Body of pancreas (tissue), 4 donors: ENCODE results near the gene CHCHD5. TPM values are rescaled to one million over a fixed set of nuclear protein-coding genes. Genes with fewer than 3 reads are reported as not detected.
"Not testable (repeated sequence)": the region's sequence is repeated elsewhere in the genome, so short reads cannot be mapped to it uniquely, and the experiment has no call there.

Experiments
- ATAC-seq: fragments of 150-250 bp; one replicate; pipeline ENCODE4 v1.9.1; 2016
- DNase-seq, 4 donors: peaks; one replicate each; pipeline ENCODE4 v3.0.0-alpha.2; 2019
- H3K27ac ChIP-seq, 4 donors: fragments of 200-600 bp; sonication (generic); 1 replicate in 3 of 4; 2 replicates in 1 of 4; pipeline versions ENCODE4 v1.5.1 to v1.6.1; 2016 to 2019; ENCODE audit warnings: mild to moderate bottlenecking in 1 of 4, mixed read lengths in 1 of 4, moderate library complexity in 1 of 4
- H3K27me3 ChIP-seq, 2 donors: fragments of 200-600 bp; sonication (generic); one replicate each; pipeline ENCODE4 v1.6.0; 2016; ENCODE audit warnings: mild to moderate bottlenecking in 1 of 2
- H3K36me3 ChIP-seq, 2 donors: fragments of 200-600 bp; sonication (generic); replicated peaks in 1 of 2; 2 replicates each; pipeline ENCODE4 v1.5.1; 2016; ENCODE audit warnings: low read depth in 2 of 2; ENCODE audit not compliant: insufficient read depth in 1 of 2
- H3K4me1 ChIP-seq: fragments of 200-600 bp; sonication (generic); one replicate; pipeline ENCODE4 v1.6.0; 2016
- H3K4me3 ChIP-seq, 2 donors: fragments of 200-600 bp; sonication (generic); 1 replicate in 1 of 2; 2 replicates in 1 of 2; pipeline ENCODE4 v1.5.1; 2016 to 2019
- H3K9me3 ChIP-seq, 3 donors: fragments of 200-600 bp; sonication (generic); 1 replicate in 2 of 3; 2 replicates in 1 of 3; pipeline ENCODE4 v1.5.1; 2016
- POLR2A ChIP-seq, 3 donors: fragments of 450-650 bp; IDR thresholded peaks; one replicate each; pipeline ENCODE4 v1.6.1; 2016; ENCODE audit warnings: antibody characterized with exemption in 3 of 3, mild to moderate bottlenecking in 2 of 3
- WGBS, 2 donors: methylation state at CpG; one replicate each; pipeline ENCODE4 v1.1.5; 2017; 5-methylcytosine and 5-hydroxymethylcytosine counted together
- intact Hi-C: fragments of 100-400 bp; cut with DNase I; formaldehyde crosslinking; loops from one replicate; pipeline ENCODE4 v1.15.1; 2023
- total RNA-seq, 2 donors: library from RNA; depleted of rRNA; stranded (reverse); fragments of >200 nt; gene quantifications; one replicate each; pipeline ENCODE4 v1.1.0, GENCODE V29; 2016
- TF ChIP-seq, protein P1 (sequence below), 7 experiments: fragments of 450-650 bp in 4 of 7; fragments of 200-600 bp in 3 of 7; sonication (generic) in 3 of 7; IDR thresholded peaks; one replicate each; pipeline ENCODE4 v1.5.1; 2016 to 2019; ENCODE audit warnings: antibody characterized with exemption in 7 of 7

CHCHD5 gene
- total RNA-seq, 2 donors from 2014 or later = 16.8 to 23.6 TPM

DNA sequence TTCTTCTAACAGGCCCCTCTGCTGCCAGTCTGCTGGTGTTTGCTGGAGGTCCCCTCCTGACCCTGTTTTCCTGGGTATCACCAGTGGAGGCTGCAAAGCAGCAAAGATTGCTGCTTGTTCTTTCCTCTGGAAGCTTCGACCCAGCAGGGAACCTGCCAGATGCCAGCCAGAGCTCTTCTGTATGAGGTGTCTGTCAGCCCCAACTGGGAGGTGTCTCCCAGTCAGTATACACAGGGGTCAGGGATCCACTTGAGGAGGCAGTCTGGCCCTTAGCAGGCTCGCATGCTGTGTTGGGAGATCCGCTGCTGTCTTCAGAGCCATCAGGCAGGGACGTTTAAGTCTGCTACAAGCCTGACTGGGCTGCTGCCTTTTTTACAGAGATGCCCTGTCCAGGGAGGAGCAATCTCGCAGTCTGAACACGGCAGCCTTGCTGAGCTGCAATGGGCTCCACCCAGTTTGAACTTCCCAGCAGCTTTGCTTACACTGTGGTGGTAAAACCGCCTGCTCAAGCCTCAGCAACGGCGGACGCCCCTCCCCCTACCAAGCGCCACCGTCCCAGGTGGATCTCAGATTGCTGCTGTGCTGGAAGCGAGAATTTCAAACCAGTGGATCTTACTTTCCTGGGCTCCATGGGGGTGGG is 29.9 kb downstream of the CHCHD5 start:
- DNase-seq = no peak
- Histone ChIP-seq H3K36me3 (no peaks in the 10 kb centered on the region), H3K4me1 (peaks cover 6% of the 10 kb centered on the region), H3K27ac (no peak overlapping the region), H3K9me3 (no peaks in the 10 kb centered on the region), H3K4me3 (no peak overlapping the region), H3K27me3 (no peaks in the 10 kb centered on the region)
- 66 to 73% methylated on average over 11 to 13 of the region's 13 CpGs for WGBS, 2 donors
- intact Hi-C loops = no loop called here
- ATAC-seq = no peak
- TF ChIP-seq, protein P1, sequence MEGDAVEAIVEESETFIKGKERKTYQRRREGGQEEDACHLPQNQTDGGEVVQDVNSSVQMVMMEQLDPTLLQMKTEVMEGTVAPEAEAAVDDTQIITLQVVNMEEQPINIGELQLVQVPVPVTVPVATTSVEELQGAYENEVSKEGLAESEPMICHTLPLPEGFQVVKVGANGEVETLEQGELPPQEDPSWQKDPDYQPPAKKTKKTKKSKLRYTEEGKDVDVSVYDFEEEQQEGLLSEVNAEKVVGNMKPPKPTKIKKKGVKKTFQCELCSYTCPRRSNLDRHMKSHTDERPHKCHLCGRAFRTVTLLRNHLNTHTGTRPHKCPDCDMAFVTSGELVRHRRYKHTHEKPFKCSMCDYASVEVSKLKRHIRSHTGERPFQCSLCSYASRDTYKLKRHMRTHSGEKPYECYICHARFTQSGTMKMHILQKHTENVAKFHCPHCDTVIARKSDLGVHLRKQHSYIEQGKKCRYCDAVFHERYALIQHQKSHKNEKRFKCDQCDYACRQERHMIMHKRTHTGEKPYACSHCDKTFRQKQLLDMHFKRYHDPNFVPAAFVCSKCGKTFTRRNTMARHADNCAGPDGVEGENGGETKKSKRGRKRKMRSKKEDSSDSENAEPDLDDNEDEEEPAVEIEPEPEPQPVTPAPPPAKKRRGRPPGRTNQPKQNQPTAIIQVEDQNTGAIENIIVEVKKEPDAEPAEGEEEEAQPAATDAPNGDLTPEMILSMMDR (IDR thresholded peaks at IDR 0.05) = no peak
- no peak for TF ChIP-seq POLR2A (IDR thresholded peaks at IDR 0.05)

DNA sequence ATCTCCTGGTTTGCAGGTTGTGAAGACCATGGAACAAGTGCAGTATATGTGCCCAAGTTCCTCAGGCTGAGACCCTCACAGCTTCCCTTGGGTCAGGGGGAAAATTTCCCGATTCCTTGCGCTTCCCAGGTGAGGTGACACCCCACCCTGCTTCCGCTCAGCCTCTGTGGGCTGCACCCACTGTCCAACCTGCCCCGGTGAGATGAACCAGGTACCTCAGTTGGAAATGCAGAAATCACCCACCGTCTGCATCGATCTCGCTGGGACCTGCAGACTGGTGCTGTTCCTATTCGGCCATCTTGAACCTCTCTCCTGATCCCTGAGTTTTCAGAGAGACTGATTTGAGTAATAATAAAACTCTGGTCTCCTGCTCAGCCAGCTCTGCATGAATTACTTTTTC is 30.6 kb downstream of the CHCHD5 start:
- DNase-seq (no peak), ATAC-seq (no peak)
- WGBS, 2 donors = 94 to 95% methylated on average over 8 of the region's 8 CpGs
- H3K9me3 ChIP-seq = no peaks in the 10 kb centered on the region
- no peaks in the 10 kb centered on the region for H3K27me3 ChIP-seq
- H3K4me1 ChIP-seq = peaks cover 6% of the 10 kb centered on the region
- no peak for TF ChIP-seq POLR2A (IDR thresholded peaks at IDR 0.05)
- TF ChIP-seq, protein P1 (IDR thresholded peaks at IDR 0.05) = no peak
- H3K4me3 ChIP-seq = no peak overlapping the region
- intact Hi-C loops = no loop called here
- H3K27ac ChIP-seq = no peak overlapping the region
- no peaks in the 10 kb centered on the region for H3K36me3 ChIP-seq

DNA sequence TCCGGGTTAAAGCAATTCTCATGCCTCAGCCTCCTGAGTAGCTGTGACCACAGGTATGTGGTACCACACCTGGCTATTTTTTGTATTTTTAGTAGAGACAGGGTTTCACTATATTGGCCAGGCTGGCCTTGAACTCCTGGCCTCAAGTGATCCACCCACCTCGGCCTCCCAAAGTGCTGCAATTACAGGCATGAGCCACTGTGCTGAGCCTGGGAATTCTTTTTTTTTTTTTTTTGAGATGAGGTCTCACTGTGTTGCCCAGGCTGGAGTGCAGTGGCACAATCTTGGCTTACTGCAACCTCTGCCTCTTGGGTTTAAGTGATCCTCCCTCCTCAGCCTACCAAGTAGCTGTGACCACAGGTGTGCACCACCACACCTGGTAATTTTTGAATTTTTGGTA is 31.4 kb downstream of the CHCHD5 start:
- H3K27ac ChIP-seq, H3K4me3 ChIP-seq, H3K4me1 ChIP-seq, intact Hi-C loops, H3K9me3 ChIP-seq, ATAC-seq, H3K27me3 ChIP-seq, H3K36me3 ChIP-seq, DNase-seq: not testable (repeated sequence)
- 85 to 91% methylated on average over 2 of the region's 2 CpGs for WGBS, 2 donors

DNA sequence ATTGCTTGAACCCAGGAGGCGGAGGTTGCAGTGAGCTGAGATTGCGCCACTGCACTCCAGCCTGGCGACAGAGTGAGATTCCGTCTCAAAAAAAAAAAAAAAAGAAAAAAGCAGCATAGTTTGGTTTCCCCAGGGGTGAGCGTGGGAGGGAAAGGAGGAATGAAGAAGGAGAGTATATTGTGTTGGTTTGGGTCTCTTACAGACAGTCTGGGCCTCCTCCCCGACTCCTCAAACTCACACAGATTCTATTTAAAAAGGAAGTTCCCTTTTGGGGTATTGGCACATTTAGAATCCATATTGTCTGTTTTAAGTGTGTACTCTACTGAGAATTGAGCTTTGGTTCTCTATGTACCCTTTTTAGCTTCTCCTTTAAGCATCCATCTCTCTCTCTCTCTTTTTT is 34.0 kb downstream of the CHCHD5 start:
- Histone ChIP-seq H3K9me3 (no peaks in the 10 kb centered on the region), H3K27me3 (no peaks in the 10 kb centered on the region), H3K27ac (no peak overlapping the region), H3K36me3 (no peaks in the 10 kb centered on the region), H3K4me1 (peaks cover 6% of the 10 kb centered on the region), H3K4me3 (no peak overlapping the region)
- no peak for DNase-seq
- ATAC-seq = no peak
- no peak for TF ChIP-seq POLR2A (IDR thresholded peaks at IDR 0.05)
- TF ChIP-seq, protein P1 (IDR thresholded peaks at IDR 0.05) = no peak
- intact Hi-C loops = no loop called here
- WGBS, 2 donors = 80 to 87% methylated on average over 6 of the region's 6 CpGs

DNA sequence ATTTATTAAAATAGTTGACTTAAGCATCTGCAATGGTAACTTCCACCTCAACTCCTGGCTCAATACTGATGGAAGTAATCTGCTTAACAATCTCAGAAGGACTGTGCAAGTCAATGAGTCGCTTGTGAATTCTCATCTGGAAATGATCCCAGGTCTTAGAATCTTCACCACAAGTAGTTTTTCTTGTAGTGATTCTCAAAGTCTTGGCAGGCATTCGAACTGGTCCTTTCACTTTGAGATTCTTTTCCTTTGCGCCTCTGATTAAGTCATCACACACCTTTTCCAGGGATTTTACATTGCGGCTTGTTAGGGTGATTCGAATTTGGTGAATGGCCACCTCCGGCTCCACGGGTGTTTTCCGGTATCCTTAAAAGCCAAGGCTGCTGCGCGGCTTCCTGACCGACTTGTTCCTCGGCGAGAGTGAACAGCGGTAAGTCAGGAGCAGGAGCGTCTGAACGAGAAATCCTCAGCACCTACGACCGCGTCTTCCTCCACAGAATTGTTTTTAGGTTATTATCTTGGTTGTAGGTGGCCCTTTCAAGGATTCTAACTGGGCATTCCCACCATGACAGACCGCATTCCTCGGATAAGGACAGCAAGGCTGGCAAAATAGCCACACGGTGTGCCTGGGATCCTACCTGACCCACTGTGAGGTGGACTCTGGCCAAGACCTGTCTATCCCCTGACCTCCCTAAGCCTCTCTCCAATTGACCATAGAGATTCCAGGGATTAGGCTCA is 37.5 kb downstream of the CHCHD5 start:
- Histone ChIP-seq H3K9me3 (no peaks in the 10 kb centered on the region), H3K4me3 (no peak overlapping the region), H3K36me3 (no peaks in the 10 kb centered on the region), H3K4me1 (peaks cover 5% of the 10 kb centered on the region), H3K27ac (no peak overlapping the region), H3K27me3 (no peaks in the 10 kb centered on the region)
- intact Hi-C loops = loop anchor here (10.0 kb wide), 1 partner anchor 103 kb away; the partner anchor contains the start of gene NT5DC4
- no peak for TF ChIP-seq POLR2A (IDR thresholded peaks at IDR 0.05)
- TF ChIP-seq, protein P1 (IDR thresholded peaks at IDR 0.05) = no peak
- WGBS, 2 donors = 83 to 86% methylated on average over 22 of the region's 22 CpGs
- DNase-seq = no peak
- no peak for ATAC-seq
